IPS-11a (cell line): Measurements from ENCODE around the gene FER.
"Not testable (repeated sequence)": the region's sequence is repeated elsewhere in the genome, so short reads cannot be mapped to it uniquely, and the experiment has no call there.

Source experiments
- H3K4me3 ChIP-seq: one replicate; pipeline ENCODE4 v1.5.1; 2013; ENCODE audit warnings: low read depth, low read length, control low read depth

The FER gene

GRCh38 chr5:108797396-108797795 lies 49.7 kb downstream of the FER start:
- H3K4me3 ChIP-seq, result no peak overlapping the region

- H3K4me3 ChIP-seq, result no peak overlapping the region
Measured at GRCh38 chr5:108797986-108798385, 50.3 kb downstream of the FER start.

GRCh38 chr5:108798513-108799265 lies 51.0 kb downstream of the FER start:
- no peak overlapping the region for H3K4me3 ChIP-seq

- H3K4me3 ChIP-seq, result no peak overlapping the region
Measured at GRCh38 chr5:108801301-108801700, 53.6 kb downstream of the FER start.

- H3K4me3 ChIP-seq, result no peak overlapping the region
Measured at GRCh38 chr5:108801776-108802175, 54.1 kb downstream of the FER start.

- no peak overlapping the region for H3K4me3 ChIP-seq
Measured at GRCh38 chr5:108810717-108811116, 63.0 kb downstream of the FER start.

- no peak overlapping the region for H3K4me3 ChIP-seq
Measured at GRCh38 chr5:108813673-108814072, 66.0 kb downstream of the FER start.

GRCh38 chr5:108814551-108814950 lies 66.9 kb downstream of the FER start:
- no peak overlapping the region for H3K4me3 ChIP-seq

GRCh38 chr5:108818613-108819272 lies 71.0 kb downstream of the FER start:
- no peak overlapping the region for H3K4me3 ChIP-seq

GRCh38 chr5:108820983-108821382 lies 73.3 kb downstream of the FER start:
- H3K4me3 ChIP-seq, result no peak overlapping the region

- no peak overlapping the region for H3K4me3 ChIP-seq
Measured at GRCh38 chr5:108822211-108822947, 74.7 kb downstream of the FER start.

GRCh38 chr5:108827131-108827530 lies 79.4 kb downstream of the FER start:
- no peak overlapping the region for H3K4me3 ChIP-seq

GRCh38 chr5:108830705-108831276 lies 83.1 kb downstream of the FER start:
- no peak overlapping the region for H3K4me3 ChIP-seq

- H3K4me3 ChIP-seq, result no peak overlapping the region
Measured at GRCh38 chr5:108836492-108836891, 88.8 kb downstream of the FER start.

- H3K4me3 ChIP-seq, result not testable (repeated sequence)
Measured at GRCh38 chr5:108842260-108842941, 94.7 kb downstream of the FER start.

- H3K4me3 ChIP-seq, result not testable (repeated sequence)
Measured at GRCh38 chr5:108851129-108851528, 103.4 kb downstream of the FER start.

- H3K4me3 ChIP-seq, result no peak overlapping the region
Measured at GRCh38 chr5:108857905-108858304, 110.2 kb downstream of the FER start.

GRCh38 chr5:108858959-108859358 lies 111.3 kb downstream of the FER start:
- H3K4me3 ChIP-seq, result no peak overlapping the region

GRCh38 chr5:108862211-108862610 lies 114.5 kb downstream of the FER start:
- H3K4me3 ChIP-seq, result no peak overlapping the region

- not testable (repeated sequence) for H3K4me3 ChIP-seq
Measured at GRCh38 chr5:108866097-108866496, 118.4 kb downstream of the FER start.

GRCh38 chr5:108867656-108868055 lies 120.0 kb downstream of the FER start:
- H3K4me3 ChIP-seq, result no peak overlapping the region
